Activated naive CD4-positive, alpha-beta T cell treated with anti-CD3 and anti-CD28 coated beads, Interleukin-2, amount 10 ng/mL, durations not matched to agents 7 days and 5 days (primary cell): ENCODE data around the gene SLC7A8.

Source experiments
- CTCF ChIA-PET: fragments of 350-600 bp; sonication (Branson Sonifier 250); formaldehyde crosslinking; loops from one replicate; lab custom pipeline; 2021; ENCODE audit warnings: antibody characterized with exemption; lab: Charles Lee
- DNase-seq: peaks from one replicate; pipeline ENCODE4 v3.0.0-alpha.2; 2020
- H3K27ac Mint-ChIP-seq: one replicate; pipeline ENCODE4 v1.8.0; 2021; ENCODE audit warnings: mild to moderate bottlenecking, moderate library complexity, mixed read lengths
- H3K27me3 Mint-ChIP-seq: one replicate; pipeline ENCODE4 v1.8.0; 2021; ENCODE audit warnings: mild to moderate bottlenecking, mixed read lengths
- H3K36me3 Mint-ChIP-seq: one replicate; pipeline ENCODE4 v1.8.0; 2021; ENCODE audit warnings: mixed read lengths
- H3K4me1 Mint-ChIP-seq: one replicate; pipeline ENCODE4 v1.8.0; 2021; ENCODE audit warnings: mixed read lengths
- H3K4me3 Mint-ChIP-seq: one replicate; pipeline ENCODE4 v1.8.0; 2021; ENCODE audit warnings: mild to moderate bottlenecking, moderate library complexity, mixed read lengths
- H3K9me3 Mint-ChIP-seq: one replicate; pipeline ENCODE4 v1.8.0; 2021; ENCODE audit warnings: mixed read lengths

Gene SLC7A8

GRCh38 chr14:23104591-23105347 lies 78.7 kb downstream of the SLC7A8 start, which contains the start of gene CIROP:
CIROP (minus strand) TSS chr14:23104989; CDS start chr14:23104920, 69 bp downstream.
- Mint-ChIP-seq H3K27ac (no peak within 1 kb of the TSS), H3K9me3 (no peaks in the 10 kb centered on the region), H3K27me3 (peaks cover 22% of the 10 kb centered on the region), H3K36me3 (peaks cover 4% of the 10 kb centered on the region), H3K4me1 (peaks cover 3% of the 10 kb centered on the region), H3K4me3 (no peak within 1 kb of the TSS)
- CTCF ChIA-PET: interaction anchor here (1.0 kb wide), 1 partner anchor 10 kb away, joined by 3 read pairs; the partner anchor contains the start of genes ACIN1 and C14orf119
- no peak for DNase-seq

- CTCF ChIA-PET: interaction anchor here (1.0 kb wide), 1 partner anchor 9 kb away, joined by 3 read pairs; the partner anchor contains the start of genes ACIN1 and C14orf119
- Mint-ChIP-seq H3K27ac (no peak overlapping the region), H3K4me3 (no peak overlapping the region), H3K4me1 (peaks cover 3% of the 10 kb centered on the region), H3K36me3 (peaks cover 8% of the 10 kb centered on the region), H3K9me3 (no peaks in the 10 kb centered on the region), H3K27me3 (peaks cover 22% of the 10 kb centered on the region)
- no peak for DNase-seq
Observed at GRCh38 chr14:23104070-23104590, 79.3 kb downstream of the SLC7A8 start.

GRCh38 chr14:23103581-23103980 lies 79.9 kb downstream of the SLC7A8 start:
- Mint-ChIP-seq H3K4me3 (no peak overlapping the region), H3K36me3 (peaks cover 11% of the 10 kb centered on the region), H3K9me3 (no peaks in the 10 kb centered on the region), H3K4me1 (peaks cover 3% of the 10 kb centered on the region), H3K27me3 (peaks cover 22% of the 10 kb centered on the region), H3K27ac (no peak overlapping the region)
- no peak for DNase-seq
- CTCF ChIA-PET: interaction anchor here (1.0 kb wide), 1 partner anchor 8 kb away, joined by 3 read pairs; the partner anchor contains the start of genes ACIN1 and C14orf119

GRCh38 chr14:23102801-23103200 lies 80.7 kb downstream of the SLC7A8 start:
- no peak overlapping the region for H3K4me3 Mint-ChIP-seq
- no peak overlapping the region for H3K27ac Mint-ChIP-seq

GRCh38 chr14:23101986-23102625 lies 81.4 kb downstream of the SLC7A8 start:
- no peak for DNase-seq
- Mint-ChIP-seq H3K4me3 (no peak overlapping the region), H3K27ac (no peak overlapping the region), H3K27me3 (peaks cover 22% of the 10 kb centered on the region), H3K36me3 (peaks cover 22% of the 10 kb centered on the region), H3K9me3 (no peaks in the 10 kb centered on the region), H3K4me1 (peaks cover 11% of the 10 kb centered on the region)
- CTCF ChIA-PET: interaction anchor here (1.3 kb wide), 1 partner anchor 25 kb away, joined by 3 read pairs; no protein-coding TSS in a partner anchor

More at GRCh38 chr14:23102801-23103200, 80.7 kb downstream of the SLC7A8 start:
- Mint-ChIP-seq H3K27me3 (peaks cover 22% of the 10 kb centered on the region), H3K9me3 (no peaks in the 10 kb centered on the region), H3K36me3 (peaks cover 15% of the 10 kb centered on the region), H3K4me1 (peaks cover 4% of the 10 kb centered on the region)
- CTCF ChIA-PET: no interaction called here
- DNase-seq: no peak

- DNase-seq: no peak
- Mint-ChIP-seq H3K9me3 (no peaks in the 10 kb centered on the region), H3K27ac (no peak overlapping the region), H3K36me3 (peaks cover 27% of the 10 kb centered on the region), H3K4me3 (no peak overlapping the region), H3K27me3 (peaks cover 22% of the 10 kb centered on the region), H3K4me1 (peaks cover 18% of the 10 kb centered on the region)
- CTCF ChIA-PET: interaction anchor here (1.3 kb wide), 2 partner anchors 24 to 33 kb away, joined by 3 to 4 read pairs; no protein-coding TSS in a partner anchor
Observed at GRCh38 chr14:23101213-23101970, 82.1 kb downstream of the SLC7A8 start.

- peaks cover 27% of the 10 kb centered on the region for H3K36me3 Mint-ChIP-seq
- H3K27ac Mint-ChIP-seq: no peak overlapping the region
- H3K4me1 Mint-ChIP-seq: peaks cover 15% of the 10 kb centered on the region
- H3K9me3 Mint-ChIP-seq: no peaks in the 10 kb centered on the region
- H3K27me3 Mint-ChIP-seq: peaks cover 17% of the 10 kb centered on the region
- DNase-seq: no peak
- CTCF ChIA-PET: interaction anchor here (1.2 to 1.5 kb wide), 2 partner anchors 21 to 126 kb away, joined by 3 to 10 read pairs; no protein-coding TSS in a partner anchor
- H3K4me3 Mint-ChIP-seq: no peak overlapping the region
Observed at GRCh38 chr14:23099212-23099861, 84.1 kb downstream of the SLC7A8 start.

GRCh38 chr14:23097786-23098185 lies 85.7 kb downstream of the SLC7A8 start:
- DNase-seq: no peak
- peak overlapping the region; percentile 7 for H3K4me3 Mint-ChIP-seq
- H3K9me3 Mint-ChIP-seq: no peaks in the 10 kb centered on the region
- H3K36me3 Mint-ChIP-seq: peaks cover 32% of the 10 kb centered on the region
- no peak overlapping the region for H3K27ac Mint-ChIP-seq
- peaks cover 5% of the 10 kb centered on the region for H3K27me3 Mint-ChIP-seq
- CTCF ChIA-PET: interaction anchor here (0.7 to 1.6 kb wide), 4 partner anchors 21 to 29 kb away, joined by 3 to 5 read pairs (median 4); no protein-coding TSS in a partner anchor
- H3K4me1 Mint-ChIP-seq: peaks cover 24% of the 10 kb centered on the region

- CTCF ChIA-PET: interaction anchor here (0.6 to 2.8 kb wide), 11 partner anchors 9 to 236 kb away, joined by 3 to 26 read pairs (median 5); no protein-coding TSS in a partner anchor
- no peaks in the 10 kb centered on the region for H3K27me3 Mint-ChIP-seq
- no peak within 1 kb of the TSS for H3K4me3 Mint-ChIP-seq
- peaks cover 30% of the 10 kb centered on the region for H3K4me1 Mint-ChIP-seq
- peak; percentile 100 for DNase-seq
- H3K9me3 Mint-ChIP-seq: no peaks in the 10 kb centered on the region
- H3K27ac Mint-ChIP-seq: no peak within 1 kb of the TSS
- peaks cover 42% of the 10 kb centered on the region for H3K36me3 Mint-ChIP-seq
Observed at GRCh38 chr14:23095196-23096108, 88.0 kb downstream of the SLC7A8 start, which contains the start of gene C14orf119. C14orf119 (plus strand) TSS chr14:23095505; CDS start chr14:23097659, 2,154 bp downstream.

GRCh38 chr14:23094666-23095195 lies 88.7 kb downstream of the SLC7A8 start, which contains the start of gene ACIN1:
ACIN1 (minus strand) TSS chr14:23095136; CDS start chr14:23095112, 24 bp downstream.
- peaks cover 30% of the 10 kb centered on the region for H3K4me1 Mint-ChIP-seq
- H3K27me3 Mint-ChIP-seq: no peaks in the 10 kb centered on the region
- CTCF ChIA-PET: interaction anchor here (0.6 to 2.8 kb wide), 12 partner anchors 9 to 235 kb away, joined by 3 to 26 read pairs (median 4); no protein-coding TSS in a partner anchor
- H3K4me3 Mint-ChIP-seq: no peak within 1 kb of the TSS
- peak; percentile 83 for DNase-seq
- H3K36me3 Mint-ChIP-seq: peaks cover 45% of the 10 kb centered on the region
- no peaks in the 10 kb centered on the region for H3K9me3 Mint-ChIP-seq
- no peak within 1 kb of the TSS for H3K27ac Mint-ChIP-seq

GRCh38 chr14:23093991-23094665 lies 89.3 kb downstream of the SLC7A8 start:
- H3K4me3 Mint-ChIP-seq: no peak overlapping the region
- no peak for DNase-seq
- CTCF ChIA-PET: interaction anchor here (0.8 to 2.8 kb wide), 8 partner anchors 8 to 207 kb away, joined by 3 to 26 read pairs (median 11); no protein-coding TSS in a partner anchor
- no peaks in the 10 kb centered on the region for H3K9me3 Mint-ChIP-seq
- no peak overlapping the region for H3K27ac Mint-ChIP-seq
- peaks cover 30% of the 10 kb centered on the region for H3K4me1 Mint-ChIP-seq
- H3K27me3 Mint-ChIP-seq: no peaks in the 10 kb centered on the region
- peaks cover 46% of the 10 kb centered on the region for H3K36me3 Mint-ChIP-seq
